Stimulated activated CD8-positive, alpha-beta memory T cell treated with anti-CD3 and anti-CD28 coated beads, Interleukin-12 subunit alpha, Interleukin-12 subunit beta, amount 100 ng/mL, for 24 hours (primary cell): ENCODE data around the gene AANAT.

ENCODE experiments used
- DNase-seq: peaks from one replicate; pipeline ENCODE4 v3.0.0-alpha.2; 2020; ENCODE audit errors: extremely low read depth

AANAT gene

DNA sequence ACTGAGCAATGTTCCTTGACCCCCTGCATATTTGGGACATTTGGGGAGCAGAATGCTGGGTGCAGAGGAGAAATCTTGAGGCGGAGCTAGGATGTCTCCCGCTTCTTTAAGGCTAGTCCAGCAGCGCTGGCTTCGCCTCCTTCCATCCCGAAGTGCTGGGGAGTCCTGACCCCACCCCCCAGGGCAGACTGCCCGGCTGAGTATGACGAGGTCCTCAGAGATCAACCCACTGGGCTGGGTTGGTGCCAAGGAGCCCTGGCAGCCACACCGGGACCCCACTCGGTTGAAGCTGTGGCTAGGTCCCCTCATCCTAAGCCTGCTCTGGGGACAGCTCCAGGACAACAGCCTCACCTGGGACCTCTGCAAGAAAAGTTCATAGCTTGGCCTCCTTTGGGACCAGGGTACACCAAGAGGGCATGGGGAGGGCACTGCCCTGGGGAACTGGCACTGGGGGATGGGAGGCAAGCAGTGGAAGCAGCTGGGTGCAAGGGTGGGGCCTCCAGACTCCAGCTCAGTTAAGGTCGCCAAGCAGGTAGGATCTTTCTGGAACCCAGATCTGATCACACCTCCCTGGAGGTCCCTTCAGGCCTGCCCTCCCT lies 22.8 kb downstream of the AANAT start:
- DNase-seq, result no peak

DNA sequence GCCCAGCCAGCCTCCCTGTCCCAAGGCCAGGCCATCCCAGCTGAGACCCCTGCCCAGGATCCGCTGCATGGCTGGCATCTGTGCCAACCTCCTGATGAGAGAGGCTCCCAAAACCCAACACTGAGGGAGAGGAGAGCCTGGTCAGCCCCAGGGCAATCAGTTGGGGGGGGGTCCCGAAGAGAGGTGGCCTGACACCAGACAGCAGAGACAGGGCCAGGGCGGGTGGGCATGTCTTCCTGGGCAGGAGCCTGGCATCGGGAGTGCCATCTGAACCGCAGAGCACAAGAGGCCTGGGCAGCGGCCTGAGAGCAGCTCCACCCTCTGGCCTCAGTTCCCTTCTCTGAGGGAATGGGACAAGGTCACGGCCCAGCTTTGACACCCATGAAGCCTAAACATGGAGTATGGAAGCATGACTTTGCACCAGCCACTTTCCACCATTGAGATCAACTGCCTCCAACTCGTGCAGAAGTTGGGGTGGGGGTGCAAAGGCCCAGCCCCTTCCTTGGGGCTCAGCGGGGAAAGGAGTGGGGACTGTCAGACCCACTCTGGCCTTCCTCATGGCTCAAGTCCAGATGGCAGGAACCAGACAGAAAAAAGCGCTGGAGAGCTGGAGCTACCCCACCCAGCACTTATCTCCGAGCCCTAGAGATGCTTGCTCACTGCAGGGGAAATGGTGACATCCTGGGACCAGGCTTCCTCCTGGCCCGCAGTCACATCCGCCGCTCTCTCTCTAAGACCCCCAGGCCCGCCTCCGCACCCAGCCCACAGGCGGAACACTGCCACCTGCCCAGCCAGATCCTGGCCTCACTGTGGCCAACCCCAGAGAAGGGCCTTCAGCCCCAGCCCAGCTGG lies 24.1 kb downstream of the AANAT start:
- no peak for DNase-seq

DNA sequence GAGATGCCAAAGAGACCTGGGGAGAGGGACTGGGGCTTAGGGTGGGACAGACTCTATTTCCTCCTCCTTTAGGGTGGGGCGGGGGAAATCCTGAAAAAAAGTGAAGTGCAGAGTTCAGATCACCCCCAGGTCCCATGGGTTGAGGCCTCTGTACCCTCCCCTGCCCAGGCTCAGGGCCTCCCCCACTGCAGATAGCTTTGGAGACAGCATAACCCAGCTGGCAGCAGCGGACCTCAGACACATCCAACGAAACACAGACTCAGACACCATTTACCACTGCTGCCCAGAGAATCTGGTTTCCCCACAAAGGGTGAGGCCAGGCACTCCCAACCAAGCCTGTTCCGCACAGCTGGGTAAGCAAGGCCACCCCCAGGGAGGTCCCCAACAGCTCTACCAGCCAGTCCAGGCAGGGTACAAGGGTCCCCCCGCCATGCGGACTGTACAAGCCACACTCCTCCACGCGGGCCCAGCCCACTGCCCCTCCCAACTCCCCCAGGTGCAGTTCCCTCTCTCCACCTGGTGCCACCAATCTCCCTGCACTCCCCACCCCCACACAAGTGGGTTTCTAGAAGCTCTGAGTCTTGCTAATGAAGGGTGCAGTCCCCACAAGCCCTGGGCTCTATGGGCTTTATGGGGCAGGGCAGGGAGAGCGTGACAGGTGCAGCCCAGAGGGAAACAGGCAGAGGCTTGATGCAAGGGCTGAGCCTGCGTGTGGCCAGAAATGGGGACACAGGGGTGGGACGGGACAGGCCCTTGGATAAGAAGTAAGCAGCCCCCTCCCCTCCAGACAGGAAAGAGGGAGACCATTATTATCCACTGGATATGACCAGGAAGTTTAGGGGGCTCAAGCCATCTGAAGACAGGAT lies 25.0 kb downstream of the AANAT start:
- no peak for DNase-seq

GRCh38 chr17:76492989-76493501 lies 25.6 kb downstream of the AANAT start:
- DNase-seq, result no peak

DNA sequence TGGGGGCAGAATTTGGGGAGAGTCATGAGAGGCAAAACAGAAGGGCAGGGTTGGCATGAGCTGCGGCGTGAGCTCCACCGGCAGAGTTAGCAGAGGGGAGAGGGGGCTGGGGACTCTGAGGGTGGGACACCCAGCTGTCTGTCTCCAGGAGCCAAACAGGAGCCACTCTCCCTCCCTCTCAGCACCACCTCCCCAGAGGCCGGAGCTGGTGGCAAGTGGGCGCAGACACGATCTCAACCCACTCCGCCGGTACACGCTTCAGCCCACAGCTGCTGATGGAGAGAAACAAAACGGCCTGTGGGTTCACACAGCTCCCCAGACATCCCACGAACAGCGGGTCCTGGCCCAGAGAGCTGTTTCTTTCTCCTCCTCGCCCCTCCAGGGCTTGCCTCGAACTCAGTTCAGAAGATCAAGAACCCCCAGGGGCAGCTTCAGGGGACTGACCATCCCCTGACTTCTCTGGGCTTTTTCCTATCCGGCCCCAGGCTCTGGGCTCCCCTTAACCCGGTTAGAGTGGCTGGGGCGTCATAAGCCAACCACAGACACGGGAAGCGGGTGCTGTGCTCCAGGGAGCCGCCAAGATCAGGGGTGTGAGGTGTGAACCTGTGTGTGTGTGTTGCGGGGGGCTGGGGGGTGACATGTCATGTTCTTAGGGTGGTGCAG lies 26.2 kb downstream of the AANAT start:
- DNase-seq, result no peak

DNA sequence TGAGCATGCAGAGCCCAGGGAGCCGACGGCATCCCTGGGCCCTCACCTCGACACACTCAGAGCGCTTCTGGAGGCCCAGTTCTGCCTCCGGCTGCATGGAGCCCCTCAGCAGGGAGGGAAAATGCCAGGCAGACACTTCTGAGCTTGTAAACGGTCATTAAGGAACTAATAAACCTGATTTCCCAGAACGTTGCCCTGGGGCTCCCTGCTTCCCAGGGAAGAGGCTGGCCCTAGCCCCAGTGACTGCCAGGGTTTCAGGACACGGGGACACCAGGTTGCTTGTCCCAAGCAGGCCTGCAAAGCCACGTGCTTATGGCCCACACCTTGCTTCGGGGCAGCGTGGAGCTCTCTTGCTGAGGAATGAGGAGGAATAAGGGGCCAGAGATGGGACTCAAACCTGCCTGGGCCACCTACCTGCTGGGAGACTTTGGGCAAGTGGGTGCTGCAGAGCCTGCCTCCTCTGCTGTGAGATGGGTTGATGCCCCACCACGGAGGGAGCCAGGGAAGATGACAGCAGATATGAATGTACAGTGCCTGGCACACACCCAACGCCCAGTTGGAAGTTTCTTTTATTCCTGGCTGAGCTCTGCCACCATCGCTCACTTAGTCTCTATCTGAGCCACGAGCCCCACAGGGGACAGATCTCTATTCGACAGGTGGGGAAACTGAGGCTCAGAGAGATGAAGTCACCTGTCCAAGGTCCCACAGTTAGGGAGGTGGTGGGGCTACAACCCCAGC lies 28.4 kb downstream of the AANAT start:
- no peak for DNase-seq

DNA sequence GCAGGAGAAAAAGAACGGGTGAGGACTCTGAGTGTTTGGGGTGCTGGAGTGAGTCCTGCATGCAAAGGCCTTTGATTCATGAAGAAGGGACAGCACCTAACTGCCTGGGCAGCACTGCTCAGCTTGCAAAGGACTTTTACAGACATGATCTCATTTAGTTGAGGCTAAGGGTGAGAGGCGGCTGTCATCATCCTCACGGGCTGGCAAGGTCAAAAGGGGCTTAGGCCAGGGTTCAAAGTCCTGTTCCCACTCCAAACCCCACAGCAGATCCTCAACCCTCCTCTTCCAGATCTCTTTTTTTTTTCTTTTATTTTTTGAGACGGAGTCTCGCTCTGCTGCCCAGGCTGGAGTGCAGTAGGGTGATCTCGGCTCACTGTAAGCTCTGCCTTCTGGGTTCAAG lies 29.1 kb downstream of the AANAT start:
- DNase-seq, result no peak

DNA sequence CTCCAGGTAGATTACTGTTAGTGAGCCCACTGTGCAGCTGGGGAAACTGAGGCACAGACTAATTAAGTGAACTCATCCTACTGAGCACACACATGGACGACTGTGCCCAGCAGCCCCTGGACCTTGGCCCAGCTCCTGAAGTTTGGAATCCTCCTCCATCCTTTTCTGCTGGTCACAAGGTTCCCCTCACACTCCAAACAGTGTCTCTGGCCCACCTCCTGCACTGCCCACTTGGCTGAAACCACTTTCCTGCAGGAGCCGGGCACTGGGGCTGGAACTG lies 30.2 kb downstream of the AANAT start:
- DNase-seq, result no peak

GRCh38 chr17:76497979-76498875 lies 30.8 kb downstream of the AANAT start:
- no peak for DNase-seq

DNA sequence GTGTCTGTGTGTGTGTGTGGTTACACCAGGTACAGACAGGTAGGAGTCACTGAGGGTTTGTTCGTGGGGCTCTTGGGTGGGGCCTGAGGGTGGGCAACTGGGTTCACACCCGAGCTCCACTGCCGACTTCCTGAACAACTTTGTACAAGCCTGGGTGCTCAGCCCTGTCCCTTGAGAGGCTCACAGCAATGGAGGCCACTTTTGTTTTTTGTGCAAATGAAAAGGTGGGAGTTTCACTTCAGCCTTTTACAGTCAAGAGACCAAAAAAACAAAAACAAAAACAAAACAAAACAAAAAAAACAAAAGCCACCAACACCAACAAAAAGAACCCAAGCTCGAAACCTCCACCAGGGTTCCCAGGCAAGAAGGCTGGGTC lies 31.5 kb downstream of the AANAT start:
- DNase-seq, result no peak

DNA sequence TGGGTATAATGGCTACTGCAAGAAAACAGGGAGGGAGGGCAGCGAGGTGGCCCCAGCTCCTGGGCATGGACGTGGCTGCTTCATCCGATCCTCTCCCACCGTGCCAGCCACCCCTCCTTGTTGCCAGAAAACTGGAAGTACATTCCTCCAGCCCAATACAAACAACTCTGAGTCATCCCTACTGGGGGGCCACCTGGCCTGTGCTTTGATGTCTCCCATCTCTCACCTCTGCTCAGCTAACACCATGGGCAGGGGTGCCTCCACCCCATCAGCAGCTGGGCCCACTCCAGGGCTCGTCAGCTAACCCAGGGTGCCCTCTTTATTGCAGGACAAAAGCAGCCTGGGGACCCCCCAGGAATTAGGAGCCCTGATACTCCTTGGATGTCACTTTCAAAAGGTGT lies 31.9 kb downstream of the AANAT start:
- DNase-seq, result no peak

DNA sequence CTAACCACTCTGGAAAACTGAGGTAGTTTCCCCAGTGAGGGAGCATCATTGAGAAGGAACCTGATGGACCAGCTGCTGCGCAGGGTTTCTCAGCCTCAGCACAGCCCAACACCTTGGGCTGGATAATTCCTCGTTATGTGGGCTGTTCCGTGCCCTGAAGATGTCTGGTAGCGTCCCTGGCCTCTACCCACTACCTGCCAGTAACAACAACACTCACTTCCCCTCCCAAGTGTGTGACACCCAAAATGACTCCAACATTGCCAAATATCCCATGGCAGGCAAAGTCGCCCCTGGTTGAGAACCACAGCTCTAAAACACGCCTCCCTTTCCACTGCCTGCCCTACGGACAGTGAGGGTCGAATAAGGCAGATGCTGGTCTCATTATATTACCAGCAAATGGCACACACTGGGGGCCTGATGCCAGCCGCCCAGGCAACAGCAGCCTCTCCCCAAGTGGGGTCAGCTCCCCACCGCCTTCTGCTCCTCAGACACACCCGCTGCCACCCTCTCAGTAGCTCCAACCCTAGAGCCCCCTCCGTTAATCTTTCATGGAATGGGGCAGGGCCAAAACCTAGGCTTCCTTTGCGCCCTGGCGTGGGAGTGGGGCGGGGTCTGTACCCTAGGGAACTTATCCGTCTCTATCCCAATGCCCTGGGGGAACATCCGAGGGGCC lies 32.8 kb downstream of the AANAT start:
- DNase-seq, result no peak

GRCh38 chr17:76500747-76501017 lies 33.3 kb downstream of the AANAT start:
- DNase-seq, result no peak

DNA sequence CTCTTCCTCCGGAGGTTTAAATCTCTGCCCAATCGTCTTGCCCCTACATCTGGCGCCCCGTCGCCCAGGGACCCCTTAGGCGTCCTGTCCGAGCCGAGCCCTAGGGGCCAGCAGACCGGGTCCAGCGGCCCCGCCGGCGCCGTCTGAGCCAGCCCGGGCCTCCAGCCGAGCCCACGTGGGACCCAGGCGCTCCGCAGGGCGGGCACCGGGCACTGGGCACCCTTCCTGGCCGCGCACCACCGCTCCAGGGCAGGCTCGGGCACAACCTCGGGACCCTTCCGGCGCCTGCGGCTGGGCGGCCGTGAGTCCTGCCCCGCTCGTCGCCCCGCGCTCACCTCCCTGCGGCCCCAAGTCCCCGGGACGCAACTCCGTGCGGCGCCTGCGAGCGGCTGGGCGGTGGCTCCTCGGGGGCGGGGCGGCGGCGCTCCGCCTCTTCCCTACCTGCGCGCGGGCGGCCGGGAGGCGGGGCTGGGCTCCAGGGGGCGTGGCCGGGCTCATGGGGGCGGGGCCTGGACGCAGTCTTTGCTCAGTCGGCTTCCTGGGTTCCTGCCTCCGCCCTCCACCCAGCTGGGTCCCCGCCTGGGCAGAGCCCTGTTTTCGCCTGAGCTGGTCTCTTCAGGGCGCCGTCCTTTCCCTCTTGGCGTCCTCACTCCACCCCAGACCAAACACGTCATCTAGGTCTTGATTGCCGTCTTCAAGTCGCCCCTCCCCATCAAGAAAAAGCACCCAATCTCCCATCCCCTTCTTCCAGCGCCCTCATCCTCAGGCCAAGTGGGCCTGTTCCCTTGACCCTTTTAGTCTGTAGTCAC lies 33.8 kb downstream of the AANAT start, which contains the start of gene RHBDF2:
TSS of gene RHBDF2 (minus strand) at position 406 of the 809 bp plus-strand sequence. CDS start 19,899 bp downstream, outside the sequence.
- peak; percentile 78 for DNase-seq

DNA sequence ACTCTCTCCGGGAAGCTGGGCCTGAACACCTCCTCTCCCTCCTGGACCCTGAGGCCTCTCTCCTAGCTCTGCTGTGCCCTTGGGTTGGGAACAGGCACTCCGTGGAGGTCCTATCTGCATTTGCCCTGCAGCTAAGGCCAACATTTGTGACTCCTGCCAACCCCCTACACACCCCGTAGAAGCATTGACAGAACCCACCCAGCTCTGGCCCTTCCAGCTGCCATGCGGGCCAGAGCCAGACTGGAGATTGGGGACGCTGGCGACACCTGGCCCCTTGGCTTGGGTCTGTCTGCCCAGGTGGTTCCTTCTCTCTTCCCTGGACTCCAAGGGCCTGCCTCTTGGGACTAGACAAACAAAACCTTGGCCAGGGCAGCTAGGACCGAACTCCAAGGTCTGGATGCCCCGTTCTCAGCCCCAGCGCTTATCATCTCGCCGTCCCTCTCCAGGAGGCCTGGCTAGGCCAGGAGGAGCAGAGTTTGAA lies 34.5 kb downstream of the AANAT start:
- no peak for DNase-seq

DNA sequence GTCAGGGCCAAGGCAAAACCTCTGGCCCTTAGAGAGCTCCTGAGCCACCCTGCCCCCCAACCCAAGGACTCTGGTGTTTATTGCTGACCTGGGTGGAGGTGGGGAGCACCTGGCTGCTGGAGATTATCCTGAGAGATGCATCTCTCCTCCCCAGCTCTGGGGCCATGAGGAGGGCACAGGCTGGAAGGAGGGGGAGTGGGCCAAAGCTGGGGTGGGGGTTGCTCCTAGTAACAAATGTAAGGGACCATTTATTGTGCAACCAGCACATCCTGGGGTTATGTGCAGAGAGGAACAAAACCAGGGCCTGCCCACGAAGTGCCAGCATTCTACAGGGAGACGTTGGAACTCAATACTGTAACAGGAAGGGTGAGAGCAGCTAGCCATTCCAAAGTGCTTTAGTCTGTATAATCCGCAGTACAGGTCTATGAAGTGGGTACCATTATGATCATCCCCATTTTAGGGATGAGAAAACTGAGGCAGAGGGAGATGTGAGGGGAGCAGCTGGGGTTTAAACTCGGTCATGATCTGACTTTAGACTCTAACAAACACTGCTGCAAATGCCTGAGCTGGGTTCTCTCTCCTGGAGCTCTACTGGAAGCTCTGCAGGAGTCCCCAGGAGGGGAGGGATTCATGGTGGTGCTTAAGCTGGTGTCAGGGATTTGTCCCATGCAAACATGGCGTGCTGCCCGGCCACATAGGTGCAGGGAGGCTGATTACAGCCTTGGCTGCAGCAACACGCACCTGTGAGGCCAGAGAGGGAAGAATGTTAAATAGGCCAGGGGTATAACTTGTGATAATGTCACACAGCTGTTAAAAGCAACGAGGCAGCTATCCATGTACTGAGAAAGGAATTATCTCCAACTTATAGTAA lies 35.2 kb downstream of the AANAT start:
- DNase-seq, result no peak

DNA sequence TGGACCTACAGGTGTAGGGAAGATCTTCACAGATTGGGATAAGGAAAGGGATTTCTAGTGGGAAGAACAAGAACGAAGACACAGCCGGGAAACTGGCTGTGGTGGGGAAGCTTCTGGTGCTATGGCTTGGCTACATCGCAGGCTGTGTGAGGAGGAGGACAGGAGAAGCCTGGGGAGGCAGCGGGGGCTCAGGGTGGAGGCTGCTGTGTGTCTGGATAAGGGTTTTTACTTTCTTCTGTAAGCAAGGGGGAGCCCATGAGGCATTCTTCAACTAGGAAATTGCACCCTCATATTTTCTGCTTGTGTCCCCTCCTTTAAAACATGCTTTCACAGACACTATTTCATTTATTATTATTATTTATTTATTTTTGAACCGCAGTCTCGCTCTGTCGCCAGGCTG lies 36.7 kb downstream of the AANAT start:
- DNase-seq, result no peak
